ENCODE measurements around the gene FTCD.
"Not testable (repeated sequence)": the region's sequence is repeated elsewhere in the genome, so short reads cannot be mapped to it uniquely, and the experiment has no call there.

The FTCD gene

GRCh38 chr21:46150073-46150472, 5.3 kb downstream of the FTCD start:
- DNase-seq (ENCODE audit: low read depth, low spot score) = no peak
- POLR2A ChIA-PET = no interaction called here
- TF ChIP-seq, protein P1, sequence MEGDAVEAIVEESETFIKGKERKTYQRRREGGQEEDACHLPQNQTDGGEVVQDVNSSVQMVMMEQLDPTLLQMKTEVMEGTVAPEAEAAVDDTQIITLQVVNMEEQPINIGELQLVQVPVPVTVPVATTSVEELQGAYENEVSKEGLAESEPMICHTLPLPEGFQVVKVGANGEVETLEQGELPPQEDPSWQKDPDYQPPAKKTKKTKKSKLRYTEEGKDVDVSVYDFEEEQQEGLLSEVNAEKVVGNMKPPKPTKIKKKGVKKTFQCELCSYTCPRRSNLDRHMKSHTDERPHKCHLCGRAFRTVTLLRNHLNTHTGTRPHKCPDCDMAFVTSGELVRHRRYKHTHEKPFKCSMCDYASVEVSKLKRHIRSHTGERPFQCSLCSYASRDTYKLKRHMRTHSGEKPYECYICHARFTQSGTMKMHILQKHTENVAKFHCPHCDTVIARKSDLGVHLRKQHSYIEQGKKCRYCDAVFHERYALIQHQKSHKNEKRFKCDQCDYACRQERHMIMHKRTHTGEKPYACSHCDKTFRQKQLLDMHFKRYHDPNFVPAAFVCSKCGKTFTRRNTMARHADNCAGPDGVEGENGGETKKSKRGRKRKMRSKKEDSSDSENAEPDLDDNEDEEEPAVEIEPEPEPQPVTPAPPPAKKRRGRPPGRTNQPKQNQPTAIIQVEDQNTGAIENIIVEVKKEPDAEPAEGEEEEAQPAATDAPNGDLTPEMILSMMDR (IDR thresholded peaks at IDR 0.05; ENCODE audit: insufficient read depth, low read length, missing control alignments) = no peak

GRCh38 chr21:46149205-46149901, 6.0 kb downstream of the FTCD start:
- no peak overlapping the region for H3K4me3 ChIP-seq (ENCODE audit: low read depth, low read length)
- DNase-seq (ENCODE audit: low read depth, low spot score) = no peak
- ChIA-PET CTCF (interaction anchor here (1.0 to 1.2 kb wide), 3 partner anchors 9 to 176 kb away, joined by 3 to 4 read pairs (median 4); no protein-coding TSS in a partner anchor), POLR2A (no interaction called here)
- TF ChIP-seq, protein P1 (IDR thresholded peaks at IDR 0.05; ENCODE audit: insufficient read depth, low read length, missing control alignments) = no peak

More at GRCh38 chr21:46150073-46150472, 5.3 kb downstream of the FTCD start:
- CTCF ChIA-PET = interaction anchor here (1.0 to 1.2 kb wide), 3 partner anchors 8 to 177 kb away, joined by 3 to 4 read pairs (median 4); no protein-coding TSS in a partner anchor
- no peak overlapping the region for H3K4me3 ChIP-seq (ENCODE audit: low read depth, low read length)

GRCh38 chr21:46148106-46148505, 7.3 kb downstream of the FTCD start:
- CTCF ChIA-PET = no interaction called here
- TF ChIP-seq, protein P1 (IDR thresholded peaks at IDR 0.05; ENCODE audit: insufficient read depth, low read length, missing control alignments) = no peak
- no peak for DNase-seq (ENCODE audit: low read depth, low spot score)
- POLR2A ChIA-PET = no interaction called here
- H3K4me3 ChIP-seq (ENCODE audit: low read depth, low read length) = no peak overlapping the region

GRCh38 chr21:46147429-46147828, 8.0 kb downstream of the FTCD start:
- DNase-seq (ENCODE audit: low read depth, low spot score); H3K4me3 ChIP-seq (ENCODE audit: low read depth, low read length); POLR2A ChIA-PET: not testable (repeated sequence)
- CTCF ChIA-PET = interaction anchor here (0.7 to 1.2 kb wide), 2 partner anchors 14 to 178 kb away, joined by 3 read pairs; no protein-coding TSS in a partner anchor
- TF ChIP-seq, protein P1 (IDR thresholded peaks at IDR 0.05; ENCODE audit: insufficient read depth, low read length, missing control alignments) = peak; percentile 57

DNA sequence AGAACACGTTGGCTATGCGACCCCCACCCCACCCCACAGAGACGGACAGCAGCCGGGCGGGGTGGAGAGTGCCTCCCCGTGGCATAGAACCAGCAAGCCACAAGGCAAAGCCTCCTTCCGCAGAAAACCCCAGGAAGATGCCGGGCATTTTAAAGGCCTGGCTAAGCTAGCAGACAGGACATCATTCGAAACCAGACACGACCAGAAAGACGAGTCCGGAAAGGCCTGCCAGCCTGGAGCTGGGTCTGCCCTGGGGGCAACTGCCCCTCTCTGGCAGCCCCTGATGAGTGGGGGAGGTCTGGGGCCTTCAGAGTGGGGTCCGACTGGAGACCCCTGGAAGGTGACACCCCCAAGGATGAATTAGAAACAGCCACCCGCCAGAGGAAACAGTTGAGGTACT, 8.5 kb downstream of the FTCD start:
- no peak overlapping the region for H3K4me3 ChIP-seq (ENCODE audit: low read depth, low read length)
- TF ChIP-seq, protein P1 (IDR thresholded peaks at IDR 0.05; ENCODE audit: insufficient read depth, low read length, missing control alignments) = no peak
- POLR2A ChIA-PET = no interaction called here
- CTCF ChIA-PET = interaction anchor here (0.7 to 1.2 kb wide), 2 partner anchors 15 to 178 kb away, joined by 3 read pairs; no protein-coding TSS in a partner anchor
- DNase-seq (ENCODE audit: low read depth, low spot score) = no peak

DNA sequence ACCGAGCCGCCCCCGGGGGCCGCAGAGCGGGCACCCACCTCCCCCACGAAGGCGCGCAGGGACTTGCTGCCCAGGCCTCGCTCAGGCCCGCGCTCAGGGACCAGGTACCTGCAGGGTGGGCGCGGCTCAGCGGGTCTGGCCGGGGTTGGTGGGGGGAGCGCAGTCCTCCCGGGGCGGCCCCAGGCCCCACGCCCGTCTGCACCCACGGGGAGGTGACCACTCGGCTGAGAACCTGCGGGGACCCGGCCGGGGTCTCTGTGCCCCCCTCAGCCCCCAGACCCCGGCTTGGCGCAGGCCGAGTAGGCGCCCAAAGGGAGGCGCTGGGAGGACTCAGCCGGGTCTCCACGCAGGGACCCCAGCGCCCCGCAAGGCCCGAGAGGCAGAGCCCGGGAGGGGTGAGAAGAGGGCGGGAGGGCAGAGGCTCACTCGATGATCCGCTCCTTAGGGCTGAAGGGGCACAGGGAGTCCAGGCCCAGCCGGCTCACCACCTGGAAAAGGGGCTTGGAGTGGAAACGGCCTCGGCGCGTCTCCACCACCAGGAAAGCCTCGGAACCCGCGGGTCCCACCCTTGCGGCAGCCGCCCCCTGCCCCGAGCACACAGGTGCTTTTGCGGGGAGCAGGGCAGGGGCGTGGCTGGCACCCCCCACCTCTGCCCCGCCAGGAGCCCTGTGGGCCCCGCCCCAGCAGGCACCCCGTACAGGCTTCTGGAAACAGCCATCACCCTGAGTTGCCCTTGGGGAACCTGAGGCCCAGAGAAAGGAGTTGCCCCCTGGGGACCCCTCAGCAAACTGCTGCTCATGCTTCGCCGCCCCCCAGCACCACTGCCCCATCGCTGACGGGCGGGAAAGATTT, 9.3 kb downstream of the FTCD start:
- TF ChIP-seq, protein P1 (IDR thresholded peaks at IDR 0.05; ENCODE audit: insufficient read depth, low read length, missing control alignments) = no peak
- H3K4me3 ChIP-seq (ENCODE audit: low read depth, low read length) = no peak overlapping the region
- CTCF ChIA-PET = no interaction called here
- POLR2A ChIA-PET = no interaction called here
- no peak for DNase-seq (ENCODE audit: low read depth, low spot score)
